HepG2 (cell line): ENCODE measurements around the gene SUSD3. TPM values are rescaled to one million over a fixed set of nuclear protein-coding genes. Genes with fewer than 3 reads are reported as not detected.

ENCODE experiments used
- ATAC-seq: fragments of 200-7000 bp; cut with Tn5 transposase; 3 replicates; pipeline ENCODE4 v1.9.1; 2020; ENCODE audit warnings: mild to moderate bottlenecking, moderate library complexity
- BruUV-seq: library from RNA; stranded (reverse); fragments of 400-500 nt; replicated peaks from 2 replicates; lab custom pipeline; 2021; lab: Mats Ljungman, UMichigan
- CTCF ChIA-PET: fragments of 300-600 bp; formaldehyde crosslinking; extraction: SDS; loops from one replicate; lab custom pipeline; 2021; ENCODE audit warnings: low total read pairs, inconsistent platforms, low intra/inter-chr PET ratio; lab: Yijun Ruan, JAX
- POLR2A ChIA-PET: fragments of 350-600 bp; sonication (Branson Sonifier 250); formaldehyde crosslinking; loops from one replicate; lab custom pipeline; 2020; ENCODE audit warnings: antibody characterized with exemption, inconsistent platforms; lab: Yijun Ruan, JAX
- DNase-seq: peaks from one replicate; pipeline ENCODE4 v3.0.0-alpha.2; 2015; ENCODE audit warnings: low spot score
- FAIRE-seq: peaks from 3 replicates; lab custom pipeline; 2011; peaks lifted over from hg19 to GRCh38; lab: Jason Lieb, UNC
- H2AFZ ChIP-seq: one replicate; pipeline ENCODE4 v1.6.1; 2011; ENCODE audit warnings: low read length, inconsistent platforms
- H3K27ac ChIP-seq: fragments of 300-600 bp; 3 replicates; pipeline ENCODE4 v1.8.0; 2011; ENCODE audit warnings: mixed run types, mild to moderate bottlenecking, mixed read lengths, low read length, inconsistent platforms; ENCODE audit not compliant: insufficient read depth; ENCODE audit errors: extremely low read length
- H3K27me3 ChIP-seq, 2 experiments: fragments of 200-600 bp in 1 of 2; 2 replicates in 1 of 2; 3 replicates in 1 of 2; pipeline versions ENCODE4 v1.6.0 to v1.8.0; 2011; ENCODE audit warnings: low read length in 2 of 2, mild to moderate bottlenecking in 2 of 2, moderate library complexity in 2 of 2, inconsistent platforms in 1 of 2; ENCODE audit not compliant: insufficient read depth in 2 of 2, control insufficient read depth in 1 of 2
- H3K36me3 ChIP-seq, 2 experiments: fragments of 200-600 bp in 1 of 2; replicated peaks in 1 of 2; 2 replicates in 1 of 2; 3 replicates in 1 of 2; pipeline versions ENCODE4 v1.5.1 to v1.8.0; 2011; ENCODE audit warnings: low read length in 2 of 2, inconsistent platforms in 1 of 2; ENCODE audit not compliant: insufficient read depth in 2 of 2, control insufficient read depth in 1 of 2
- H3K4me1 ChIP-seq: 2 replicates; pipeline ENCODE4 v1.5.1; 2012; ENCODE audit warnings: low read length, inconsistent platforms; ENCODE audit not compliant: insufficient read depth
- H3K4me2 ChIP-seq: 2 replicates; pipeline ENCODE4 v1.6.0; 2011; ENCODE audit warnings: low read depth, low read length, inconsistent platforms
- H3K4me3 ChIP-seq, 3 experiments: fragments of 200-600 bp in 1 of 3; sonication (generic), shearing (Covaris generic) in 1 of 3; replicated peaks in 1 of 3; 2 replicates each; pipeline ENCODE4 v1.5.1; 2011 to 2016; ENCODE audit warnings: low read length in 3 of 3, inconsistent platforms in 2 of 3, low read depth in 2 of 3, mild to moderate bottlenecking in 2 of 3, control low read depth in 1 of 3, mixed read lengths in 1 of 3; ENCODE audit not compliant: insufficient read depth in 1 of 3
- H3K79me2 ChIP-seq: one replicate; pipeline ENCODE4 v1.6.1; 2011; ENCODE audit warnings: low read length, inconsistent platforms; ENCODE audit not compliant: insufficient read depth
- H3K9ac ChIP-seq: 2 replicates; pipeline ENCODE4 v1.6.0; 2011; ENCODE audit warnings: mild to moderate bottlenecking, low read depth, low read length, inconsistent platforms; ENCODE audit not compliant: insufficient read depth
- H3K9me3 ChIP-seq: 2 replicates; pipeline ENCODE4 v1.5.1; 2012; ENCODE audit warnings: mild to moderate bottlenecking, low read length
- H4K20me1 ChIP-seq: 2 replicates; pipeline ENCODE4 v1.6.0; 2011; ENCODE audit warnings: inconsistent platforms, mild to moderate bottlenecking, low read length, moderate library complexity; ENCODE audit not compliant: insufficient read depth
- PITX1 ChIP-seq: sonication (generic); formaldehyde crosslinking; IDR thresholded peaks from 2 replicates; pipeline ENCODE4 v1.5.1; 2020; ENCODE audit warnings: mild to moderate bottlenecking, missing genetic modification reagents
- RERE ChIP-seq: IDR thresholded peaks from 2 replicates; pipeline ENCODE4 v1.6.1; 2016; ENCODE audit warnings: low read depth, missing genetic modification reagents, missing compliant biosample characterization
- SALL2 ChIP-seq: sonication (generic); formaldehyde crosslinking; IDR thresholded peaks from 2 replicates; pipeline ENCODE4 v1.8.1; 2023; ENCODE audit warnings: mild to moderate bottlenecking, missing genetic modification reagents, inconsistent platforms
- ZFX ChIP-seq: sonication (generic); formaldehyde crosslinking; IDR thresholded peaks from 2 replicates; pipeline ENCODE4 v1.4.0; 2020; ENCODE audit warnings: mild to moderate bottlenecking, low read depth, missing genetic modification reagents, moderate library complexity
- ZNF414 ChIP-seq: sonication (generic); formaldehyde crosslinking; IDR thresholded peaks from 2 replicates; pipeline ENCODE4 v1.5.0; 2020; ENCODE audit warnings: missing genetic modification reagents
- ZNF569 ChIP-seq: sonication (generic); formaldehyde crosslinking; IDR thresholded peaks from 2 replicates; pipeline ENCODE4 v1.5.0; 2020; ENCODE audit warnings: mild to moderate bottlenecking, missing genetic modification reagents, moderate library complexity, borderline replicate concordance
- whole genome bisulfite sequencing: methylation state at CpG from one replicate; pipeline ENCODE4 v1.1.6; 2017; ENCODE audit warnings: low lambda C conversion rate; 5-methylcytosine and 5-hydroxymethylcytosine counted together
- in situ Hi-C: cut with HindIII; loops from 2 replicates; pipeline ENCODE4 v1.10.0; 2017; ENCODE audit warnings: low pct_unique_long_range_greater_than_20kb; ENCODE audit not compliant: extremely low pct_ligation_motif_present
- intact Hi-C: fragments of 100-400 bp; cut with micrococcal nuclease; formaldehyde crosslinking; loops from one replicate; pipeline ENCODE4 v1.10.0; 2022; ENCODE audit not compliant: unreplicated experiment
- polyA plus RNA-seq, 8 experiments: library from polyadenylated mRNA; depleted of rRNA in 3 of 8; stranded (reverse) in 7 of 8; unstranded in 1 of 8; fragments of >200 nt; fragmentation: Illumina TruSeq in 4 of 8; extraction: Trizol in 4 of 8; gene quantifications; 2 replicates each; pipeline versions ENCODE4 v1.2.1 to v1.2.3, GENCODE V29; 2011 to 2016; ENCODE audit warnings: low read depth in 4 of 8, missing spikeins in 1 of 8, mixed read lengths in 1 of 8; ENCODE audit not compliant: insufficient read depth in 1 of 8
- total RNA-seq, 5 experiments: library from RNA; depleted of rRNA; stranded (reverse); fragments of >200 nt; fragmentation: Illumina TruSeq; extraction: Trizol; gene quantifications; 2 replicates each; pipeline ENCODE4 v1.2.3, GENCODE V29; 2016; ENCODE audit warnings: low read depth in 1 of 5

The SUSD3 gene
- total and polyA plus RNA-seq, 2 of the 13 experiments (the other 11 are each of a cell fraction or from before 2014, with no cell fraction given), result 7.0 to 9.1 TPM

- intact Hi-C loops, result loop anchor here (5.0 kb wide), 1 partner anchor 55 kb away; no protein-coding TSS in a partner anchor
- POLR2A ChIA-PET, result no interaction called here
These were observed 1.3 kb upstream of the SUSD3 start for GRCh38 chr9:93057042-93057702.

More at GRCh38 chr9:93057042-93057702, 1.3 kb upstream of the SUSD3 start:
- peaks cover 10 to 29% of the 10 kb centered on the region in 2 experiments; a peak in 3 of 5 replicates for H3K27me3 ChIP-seq
- no peak for TF ChIP-seq ZNF414 (CRISPR knock-in tag)
- no peak for TF ChIP-seq ZNF569 (CRISPR knock-in tag)
- TF ChIP-seq ZFX (CRISPR knock-in tag), result 0 out of 2 replicates have a peak, but pooled peaks have one; percentile 1
- TF ChIP-seq SALL2 (CRISPR knock-in tag), result no peak
- TF ChIP-seq PITX1 (CRISPR knock-in tag), result no peak
- TF ChIP-seq RERE, result no peak
- TF ChIP-seq, all 625 proteins: peak for 1
- Histone ChIP-seq H3K9ac (no peak overlapping the region), H3K79me2 (no peaks in the 10 kb centered on the region), H3K4me1 (peaks cover 75% of the 10 kb centered on the region), H2AFZ (no peak overlapping the region), H3K27ac (no peak overlapping the region), H4K20me1 (no peaks in the 10 kb centered on the region), H3K9me3 (no peaks in the 10 kb centered on the region), H3K36me3 (no peaks in the 10 kb centered on the region), H3K4me3 (peak overlapping the region in 1 of 3 experiments; percentile 64; a peak in 1 of 6 replicates), H3K4me2 (peak overlapping the region; percentile 86; the same call in 1 of the 2 replicates)
- WGBS, result 40% methylated on average over 8 of the region's 8 CpGs
- ATAC-seq (peak; percentile 66), DNase-seq (no peak), FAIRE-seq (peak; percentile 18)
- CTCF ChIA-PET, result no interaction called here
- BruUV-seq, result no TSS peak
- in situ Hi-C loops, result no loop called here
